Lower leg skin (tissue), 4 donors: Measurements from ENCODE around the gene SSTR3. TPM values are rescaled to one million over a fixed set of nuclear protein-coding genes. Genes with fewer than 3 reads are reported as not detected.

Experiments used
- DNase-seq, 2 donors: peaks; one replicate each; pipeline ENCODE4 v3.0.0-alpha.2; 2019; ENCODE audit warnings: low spot score in 2 of 2
- H3K4me3 ChIP-seq: fragments of 200-600 bp; sonication (generic); 2 replicates; pipeline ENCODE4 v1.5.1; 2017; ENCODE audit warnings: mild to moderate bottlenecking, low read depth; ENCODE audit not compliant: poor library complexity, severe bottlenecking
- POLR2A ChIP-seq, 2 donors: fragments of 450-650 bp; IDR thresholded peaks; one replicate each; pipeline ENCODE4 v1.6.1; 2016 to 2017; ENCODE audit warnings: antibody characterized with exemption in 2 of 2, mild to moderate bottlenecking in 1 of 2, moderate library complexity in 1 of 2
- WGBS, 2 donors: methylation state at CpG; one replicate each; pipeline ENCODE4 v1.1.5; 2018; 5-methylcytosine and 5-hydroxymethylcytosine counted together
- intact Hi-C: fragments of 100-400 bp; cut with DNase I; formaldehyde crosslinking; loops from one replicate; pipeline ENCODE4 v1.15.0; 2023; ENCODE audit warnings: low total_unique reads
- total RNA-seq, 4 donors: library from RNA; depleted of rRNA; stranded (reverse); fragments of >200 nt; gene quantifications; one replicate each; pipeline ENCODE4 v1.1.0, GENCODE V29; 2016
- TF ChIP-seq, protein P1 (sequence below), 3 donors: fragments of 450-650 bp; IDR thresholded peaks; one replicate each; pipeline ENCODE4 v1.5.1; 2016; ENCODE audit warnings: antibody characterized with exemption in 3 of 3, mild to moderate bottlenecking in 3 of 3, moderate library complexity in 2 of 3

Gene SSTR3
- total RNA-seq, 4 donors from 2014 or later, result not detected

DNA sequence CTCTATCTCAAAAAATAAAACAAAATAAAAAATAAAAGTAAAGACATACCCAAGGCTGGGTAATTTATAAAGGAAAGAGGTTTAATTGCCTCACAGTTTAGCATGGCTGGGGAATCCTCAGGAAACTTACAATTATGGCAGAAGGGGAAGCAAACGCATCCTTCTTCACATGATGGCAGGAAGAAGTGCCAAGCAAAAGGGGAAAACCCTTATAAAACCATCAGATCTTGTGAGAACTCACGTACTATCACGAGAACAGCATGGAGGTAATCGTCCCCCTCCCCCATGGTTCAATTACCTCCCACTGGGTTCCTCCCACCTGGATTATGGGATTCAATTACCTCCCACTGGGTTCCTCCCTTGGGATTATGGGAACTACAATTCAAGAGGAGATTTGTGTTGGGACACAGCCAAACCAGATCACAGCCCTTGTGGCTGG, 8.3 kb upstream of the SSTR3 start:
- TF ChIP-seq POLR2A (IDR thresholded peaks at IDR 0.05), result no peak
- TF ChIP-seq, protein P1, sequence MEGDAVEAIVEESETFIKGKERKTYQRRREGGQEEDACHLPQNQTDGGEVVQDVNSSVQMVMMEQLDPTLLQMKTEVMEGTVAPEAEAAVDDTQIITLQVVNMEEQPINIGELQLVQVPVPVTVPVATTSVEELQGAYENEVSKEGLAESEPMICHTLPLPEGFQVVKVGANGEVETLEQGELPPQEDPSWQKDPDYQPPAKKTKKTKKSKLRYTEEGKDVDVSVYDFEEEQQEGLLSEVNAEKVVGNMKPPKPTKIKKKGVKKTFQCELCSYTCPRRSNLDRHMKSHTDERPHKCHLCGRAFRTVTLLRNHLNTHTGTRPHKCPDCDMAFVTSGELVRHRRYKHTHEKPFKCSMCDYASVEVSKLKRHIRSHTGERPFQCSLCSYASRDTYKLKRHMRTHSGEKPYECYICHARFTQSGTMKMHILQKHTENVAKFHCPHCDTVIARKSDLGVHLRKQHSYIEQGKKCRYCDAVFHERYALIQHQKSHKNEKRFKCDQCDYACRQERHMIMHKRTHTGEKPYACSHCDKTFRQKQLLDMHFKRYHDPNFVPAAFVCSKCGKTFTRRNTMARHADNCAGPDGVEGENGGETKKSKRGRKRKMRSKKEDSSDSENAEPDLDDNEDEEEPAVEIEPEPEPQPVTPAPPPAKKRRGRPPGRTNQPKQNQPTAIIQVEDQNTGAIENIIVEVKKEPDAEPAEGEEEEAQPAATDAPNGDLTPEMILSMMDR (IDR thresholded peaks at IDR 0.05), result no peak
- H3K4me3 ChIP-seq, result no peak overlapping the region
- no peak for DNase-seq
- intact Hi-C loops, result no loop called here
- 48 to 50% methylated on average over 4 of the region's 4 CpGs for WGBS, 2 donors

DNA sequence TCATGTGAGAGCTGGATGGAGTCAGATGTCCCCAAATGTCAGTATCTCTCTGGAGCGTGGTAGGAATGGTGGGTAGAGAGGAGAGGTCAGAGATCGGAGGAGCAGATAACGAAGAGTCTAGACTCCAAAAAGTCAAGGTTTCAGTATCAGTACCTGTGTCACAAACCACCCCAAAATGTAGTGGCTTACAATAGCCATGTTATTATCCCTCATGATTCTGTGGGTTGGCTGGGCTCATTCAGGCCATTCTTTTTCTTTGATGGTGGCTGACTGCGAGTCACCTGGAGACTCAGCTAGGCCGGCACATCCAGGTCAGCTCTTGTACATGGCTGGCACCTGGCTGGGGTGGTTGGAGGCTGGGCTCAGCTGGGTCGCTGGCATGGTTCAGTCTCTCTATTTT, 7.3 kb upstream of the SSTR3 start:
- no peak for DNase-seq
- TF ChIP-seq, protein P1 (IDR thresholded peaks at IDR 0.05), result no peak
- TF ChIP-seq POLR2A (IDR thresholded peaks at IDR 0.05), result no peak
- 84 to 92% methylated on average over 6 of the region's 6 CpGs for WGBS, 2 donors
- H3K4me3 ChIP-seq, result no peak overlapping the region
- intact Hi-C loops, result no loop called here

DNA sequence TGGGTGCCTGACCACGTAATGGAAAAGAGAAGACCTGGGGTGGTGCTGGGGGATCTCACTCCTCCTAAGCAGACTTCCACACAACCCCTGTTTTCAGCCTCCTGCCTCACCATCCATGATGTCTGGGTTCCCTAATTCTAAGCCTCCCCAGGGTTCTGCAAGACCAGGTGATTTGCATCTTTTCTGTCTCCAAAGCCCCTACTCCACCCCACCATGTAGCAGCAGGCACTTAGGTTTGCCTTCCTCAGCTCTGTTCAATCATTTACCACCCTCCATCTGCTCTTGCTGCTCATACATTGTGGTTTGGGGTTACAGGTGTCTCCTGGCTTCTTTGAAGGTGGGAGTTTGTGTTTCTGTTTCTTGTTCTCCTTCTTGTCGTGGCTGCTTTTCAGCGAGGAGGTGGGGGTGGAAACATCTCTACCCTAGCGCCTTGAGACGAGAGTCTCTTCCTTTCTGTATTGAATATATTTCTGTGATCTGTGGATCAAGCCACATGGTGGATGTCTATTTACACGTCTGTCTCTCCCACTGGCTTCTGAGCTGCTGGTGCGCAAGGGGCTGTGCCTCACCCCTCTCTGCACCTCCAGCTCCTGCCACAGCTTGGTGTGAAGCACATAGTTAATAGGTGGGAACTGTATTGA, 6.6 kb upstream of the SSTR3 start:
- DNase-seq, result no peak
- TF ChIP-seq, protein P1 (IDR thresholded peaks at IDR 0.05), result no peak
- TF ChIP-seq POLR2A (IDR thresholded peaks at IDR 0.05), result no peak
- intact Hi-C loops, result no loop called here
- H3K4me3 ChIP-seq, result no peak overlapping the region
- 49 to 51% methylated on average over 7 of the region's 7 CpGs for WGBS, 2 donors

DNA sequence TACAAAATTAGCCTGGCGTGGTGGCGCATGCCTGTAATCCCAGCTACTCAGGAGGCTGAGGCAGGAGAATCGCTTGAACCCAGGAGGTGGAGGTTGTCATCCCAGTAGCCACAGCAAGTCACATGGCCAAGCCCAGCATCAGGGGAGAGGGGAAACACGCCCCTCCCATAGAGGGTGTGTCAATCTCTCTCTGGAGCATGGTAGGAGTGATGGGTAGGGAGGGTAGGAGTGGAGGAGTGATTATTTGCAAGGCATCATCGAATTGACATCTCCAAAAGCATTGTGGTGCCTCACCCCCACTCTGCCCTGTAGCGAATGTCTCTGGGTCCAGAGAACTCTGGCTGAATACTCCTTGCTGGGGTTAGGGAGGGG, 6.1 kb upstream of the SSTR3 start:
- no peak overlapping the region for H3K4me3 ChIP-seq
- intact Hi-C loops, result no loop called here
- no peak for TF ChIP-seq POLR2A (IDR thresholded peaks at IDR 0.05)
- TF ChIP-seq, protein P1 (IDR thresholded peaks at IDR 0.05), result no peak
- 76 to 78% methylated on average over 6 of the region's 6 CpGs for WGBS, 2 donors
- DNase-seq, result no peak

DNA sequence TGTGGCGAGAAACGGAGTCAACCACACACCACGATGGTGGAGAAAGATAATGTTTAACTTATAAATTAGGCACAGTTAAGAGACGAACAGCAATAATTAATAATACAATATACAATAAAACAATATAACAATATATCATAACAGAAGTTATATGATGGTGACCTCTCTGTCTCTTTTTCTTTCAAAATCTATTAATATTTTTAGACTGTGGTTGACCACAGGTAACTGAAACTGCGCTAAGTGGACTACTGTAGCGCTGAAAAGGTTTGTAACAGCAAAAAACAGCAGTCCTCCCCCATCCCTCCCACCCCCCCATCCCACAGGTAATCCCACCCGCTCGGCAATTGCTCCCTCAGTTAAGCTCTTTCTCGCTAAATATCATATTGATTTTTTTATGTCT, 3.6 kb upstream of the SSTR3 start:
- no peak for DNase-seq

More for the DNA sequence above, 3.6 kb upstream of the SSTR3 start:
- WGBS, 2 donors, result 79 to 87% methylated on average over 9 of the region's 9 CpGs
- intact Hi-C loops, result no loop called here
- TF ChIP-seq, protein P1 (IDR thresholded peaks at IDR 0.05), result no peak
- no peak for TF ChIP-seq POLR2A (IDR thresholded peaks at IDR 0.05)
- H3K4me3 ChIP-seq, result no peak overlapping the region
